ENCODE measurements around the gene PIK3R2. TPM values are rescaled to one million over a fixed set of nuclear protein-coding genes. Genes with fewer than 3 reads are reported as not detected.

The PIK3R2 gene
- total and polyA plus RNA-seq, 2 of the 13 experiments (the other 11 are each of a cell fraction or from before 2014, with no cell fraction given), result 18.6 to 25.3 TPM

DNA sequence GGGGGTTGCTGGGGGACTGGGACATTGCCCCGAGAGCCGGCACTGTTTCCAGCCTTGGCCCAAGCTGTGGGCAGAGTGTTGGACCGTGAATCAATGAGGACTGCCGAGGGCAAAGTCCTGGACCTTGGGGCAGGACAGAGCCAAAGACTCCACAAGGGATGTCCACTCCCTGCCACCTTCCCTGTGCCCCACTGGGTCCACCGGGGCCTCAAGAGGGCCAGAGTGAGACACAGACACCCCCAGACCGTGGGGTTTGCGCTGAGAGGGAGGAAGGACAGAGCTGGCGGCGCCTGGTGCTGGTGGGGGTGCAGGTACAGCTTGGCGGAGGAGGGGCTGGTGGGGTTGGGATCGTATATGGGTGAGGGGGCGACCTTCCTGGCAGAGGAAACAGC, 43.6 kb upstream of the PIK3R2 start (continued):
- TF ChIP-seq ZNF276 (CRISPR knock-in tag; IDR thresholded peaks at IDR 0.05; ENCODE audit: low read depth) (no peak), ZNF780A (CRISPR knock-in tag; IDR thresholded peaks at IDR 0.05) (no peak), HMG20A (CRISPR knock-in tag; IDR thresholded peaks at IDR 0.05; ENCODE audit: borderline replicate concordance) (no peak), ZNF552 (CRISPR knock-in tag; IDR thresholded peaks at IDR 0.05; ENCODE audit: borderline replicate concordance) (no peak; the same call in 1 of the 2 replicates), NR2C2 (CRISPR knock-in tag; IDR thresholded peaks at IDR 0.05; ENCODE audit: borderline replicate concordance) (no peak; the same call in 1 of the 2 replicates), REL (CRISPR knock-in tag; conservative IDR thresholded peaks at IDR 0.05) (no peak), SALL2 (CRISPR knock-in tag; IDR thresholded peaks at IDR 0.05) (0 out of 2 replicates have a peak, but pooled peaks have one; percentile 23), ZBTB7B (CRISPR knock-in tag; IDR thresholded peaks at IDR 0.05) (peak; percentile 79; the same call in 1 of the 2 replicates), BORCS8-MEF2B (CRISPR knock-in tag; IDR thresholded peaks at IDR 0.05) (peak; percentile 16; the same call in 1 of the 2 replicates), ZFP36L1 (CRISPR knock-in tag; IDR thresholded peaks at IDR 0.05) (no peak), ATF1 (CRISPR knock-in tag; IDR thresholded peaks at IDR 0.05) (no peak), ZBTB21 (CRISPR knock-in tag; IDR thresholded peaks at IDR 0.05) (no peak), ZEB1 (IDR thresholded peaks at IDR 0.05; ENCODE audit: insufficient replicate concordance, low read depth) (no peak), HNRNPH1 (optimal IDR thresholded peaks at IDR 0.05; ENCODE audit: low read depth, low read length) (no peak), ZBTB44 (CRISPR knock-in tag; IDR thresholded peaks at IDR 0.05) (no peak), GATA4 (IDR thresholded peaks at IDR 0.05; ENCODE audit: borderline replicate concordance, low read depth) (no peak), CBX5 (CRISPR knock-in tag; IDR thresholded peaks at IDR 0.05; ENCODE audit: borderline replicate concordance) (no peak), TARDBP (CRISPR knock-in tag; IDR thresholded peaks at IDR 0.05) (no peak), ZNF766 (CRISPR knock-in tag; IDR thresholded peaks at IDR 0.05; ENCODE audit: borderline replicate concordance) (no peak), JUND (CRISPR knock-in tag; IDR thresholded peaks at IDR 0.05) (no peak), ZBTB43 (CRISPR knock-in tag; conservative IDR thresholded peaks at IDR 0.05) (no peak), STAG1 (CRISPR knock-in tag; IDR thresholded peaks at IDR 0.05) (no peak), ZNF333 (CRISPR knock-in tag; IDR thresholded peaks at IDR 0.05; ENCODE audit: borderline replicate concordance) (no peak; the same call in 1 of the 2 replicates)
- TF ChIP-seq, protein P1, sequence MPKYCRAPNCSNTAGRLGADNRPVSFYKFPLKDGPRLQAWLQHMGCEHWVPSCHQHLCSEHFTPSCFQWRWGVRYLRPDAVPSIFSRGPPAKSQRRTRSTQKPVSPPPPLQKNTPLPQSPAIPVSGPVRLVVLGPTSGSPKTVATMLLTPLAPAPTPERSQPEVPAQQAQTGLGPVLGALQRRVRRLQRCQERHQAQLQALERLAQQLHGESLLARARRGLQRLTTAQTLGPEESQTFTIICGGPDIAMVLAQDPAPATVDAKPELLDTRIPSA (CRISPR knock-in tag; IDR thresholded peaks at IDR 0.05; ENCODE audit: borderline replicate concordance), result no peak
- TF ChIP-seq, protein P2, sequence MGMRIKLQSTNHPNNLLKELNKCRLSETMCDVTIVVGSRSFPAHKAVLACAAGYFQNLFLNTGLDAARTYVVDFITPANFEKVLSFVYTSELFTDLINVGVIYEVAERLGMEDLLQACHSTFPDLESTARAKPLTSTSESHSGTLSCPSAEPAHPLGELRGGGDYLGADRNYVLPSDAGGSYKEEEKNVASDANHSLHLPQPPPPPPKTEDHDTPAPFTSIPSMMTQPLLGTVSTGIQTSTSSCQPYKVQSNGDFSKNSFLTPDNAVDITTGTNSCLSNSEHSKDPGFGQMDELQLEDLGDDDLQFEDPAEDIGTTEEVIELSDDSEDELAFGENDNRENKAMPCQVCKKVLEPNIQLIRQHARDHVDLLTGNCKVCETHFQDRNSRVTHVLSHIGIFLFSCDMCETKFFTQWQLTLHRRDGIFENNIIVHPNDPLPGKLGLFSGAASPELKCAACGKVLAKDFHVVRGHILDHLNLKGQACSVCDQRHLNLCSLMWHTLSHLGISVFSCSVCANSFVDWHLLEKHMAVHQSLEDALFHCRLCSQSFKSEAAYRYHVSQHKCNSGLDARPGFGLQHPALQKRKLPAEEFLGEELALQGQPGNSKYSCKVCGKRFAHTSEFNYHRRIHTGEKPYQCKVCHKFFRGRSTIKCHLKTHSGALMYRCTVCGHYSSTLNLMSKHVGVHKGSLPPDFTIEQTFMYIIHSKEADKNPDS (CRISPR knock-in tag; IDR thresholded peaks at IDR 0.05), result 0 out of 2 replicates have a peak, but pooled peaks have one; percentile 48
